WERI-Rb-1 (cell line): ENCODE results near the gene CNTNAP4.

Experiments used
- DNase-seq: peaks from one replicate; pipeline ENCODE4 v3.0.0-alpha.2; 2020
- H3K27ac ChIP-seq: fragments of 250-450 bp; sonication (Bioruptor Pico); 2 replicates; pipeline ENCODE4 v1.5.1; 2020; ENCODE audit warnings: mild to moderate bottlenecking, moderate library complexity
- H3K27me3 ChIP-seq: fragments of 250-450 bp; sonication (Bioruptor Pico); 2 replicates; pipeline ENCODE4 v1.5.1; 2021; ENCODE audit warnings: mild to moderate bottlenecking, low read depth, moderate library complexity; ENCODE audit not compliant: insufficient read depth, severe bottlenecking
- H3K36me3 ChIP-seq: fragments of 250-450 bp; sonication (Bioruptor Pico); 2 replicates; pipeline ENCODE4 v1.5.1; 2020; ENCODE audit warnings: mild to moderate bottlenecking, moderate library complexity
- H3K4me3 ChIP-seq: 2 replicates; pipeline ENCODE4 v1.5.1; 2011; ENCODE audit warnings: low read depth, mild to moderate bottlenecking, control low read depth, low read length
- H3K9me3 ChIP-seq: fragments of 250-450 bp; sonication (Bioruptor Pico); 2 replicates; pipeline ENCODE4 v1.5.1; 2021; ENCODE audit warnings: mild to moderate bottlenecking, moderate library complexity; ENCODE audit not compliant: severe bottlenecking
- CTCF ChIP-seq: IDR thresholded peaks from 2 replicates; pipeline ENCODE4 v1.5.1; 2011; ENCODE audit warnings: low read depth, mild to moderate bottlenecking, control low read depth, inconsistent platforms, low read length

The CNTNAP4 gene

GRCh38 chr16:76336112-76336511 lies 58.9 kb downstream of the CNTNAP4 start:
- no peaks in the 10 kb centered on the region for H3K36me3 ChIP-seq
- H3K9me3 ChIP-seq: peaks cover 8% of the 10 kb centered on the region
- H3K4me3 ChIP-seq: no peak overlapping the region
- no peak overlapping the region for H3K27ac ChIP-seq
- DNase-seq: no peak
- H3K27me3 ChIP-seq: no peaks in the 10 kb centered on the region
- no peak for TF ChIP-seq CTCF

- no peak overlapping the region for H3K4me3 ChIP-seq
- no peaks in the 10 kb centered on the region for H3K27me3 ChIP-seq
- peaks cover 8% of the 10 kb centered on the region for H3K9me3 ChIP-seq
- H3K36me3 ChIP-seq: no peaks in the 10 kb centered on the region
- H3K27ac ChIP-seq: no peak overlapping the region
- TF ChIP-seq CTCF: no peak
- no peak for DNase-seq
Observed at GRCh38 chr16:76338472-76338871, 61.3 kb downstream of the CNTNAP4 start.

- H3K27ac ChIP-seq: no peak overlapping the region
- H3K9me3 ChIP-seq: no peaks in the 10 kb centered on the region
- no peaks in the 10 kb centered on the region for H3K36me3 ChIP-seq
- TF ChIP-seq CTCF: no peak
- no peak overlapping the region for H3K4me3 ChIP-seq
- no peaks in the 10 kb centered on the region for H3K27me3 ChIP-seq
- no peak for DNase-seq
Observed at GRCh38 chr16:76343769-76344168, 66.6 kb downstream of the CNTNAP4 start.

GRCh38 chr16:76345163-76345661 lies 68.0 kb downstream of the CNTNAP4 start:
- DNase-seq: no peak
- TF ChIP-seq CTCF: no peak
- no peak overlapping the region for H3K27ac ChIP-seq
- H3K9me3 ChIP-seq: no peaks in the 10 kb centered on the region
- H3K4me3 ChIP-seq: no peak overlapping the region
- H3K36me3 ChIP-seq: no peaks in the 10 kb centered on the region
- no peaks in the 10 kb centered on the region for H3K27me3 ChIP-seq

- Histone ChIP-seq H3K36me3 (no peaks in the 10 kb centered on the region), H3K4me3 (no peak overlapping the region), H3K27me3 (no peaks in the 10 kb centered on the region), H3K9me3 (no peaks in the 10 kb centered on the region), H3K27ac (no peak overlapping the region)
- no peak for TF ChIP-seq CTCF
- DNase-seq: no peak
Observed at GRCh38 chr16:76346210-76346609, 69.0 kb downstream of the CNTNAP4 start.

- Histone ChIP-seq H3K27me3 (no peaks in the 10 kb centered on the region), H3K9me3 (no peaks in the 10 kb centered on the region), H3K36me3 (no peaks in the 10 kb centered on the region), H3K4me3 (no peak overlapping the region), H3K27ac (no peak overlapping the region)
- no peak for TF ChIP-seq CTCF
- no peak for DNase-seq
Observed at GRCh38 chr16:76351441-76351840, 74.2 kb downstream of the CNTNAP4 start.
